ENCODE data around the gene SEL1L. TPM values are rescaled to one million over a fixed set of nuclear protein-coding genes. Genes with fewer than 3 reads are reported as not detected.

SEL1L gene
- total and polyA plus RNA-seq, 2 of the 13 experiments (the other 11 are each of a cell fraction or from before 2014, with no cell fraction given), result 15.3 to 61.0 TPM

GRCh38 chr14:81535396-81536164 lies 1.9 kb upstream of the SEL1L start (continued):
- TF ChIP-seq HOXA3 (CRISPR knock-in tag; IDR thresholded peaks at IDR 0.05) (no peak), KAT8 (CRISPR knock-in tag; IDR thresholded peaks at IDR 0.05) (no peak)

- Histone ChIP-seq H3K27ac (ENCODE audit: extremely low read length, insufficient read depth, low read length) (peak overlapping the region; percentile 72), H3K4me3 (replicated peaks in 1 of 3; ENCODE audit: insufficient read depth in 1 of 3, low read depth in 2 of 3, low read length in 3 of 3) (peak overlapping the region; percentile 57 to 73 (median 72)), H3K9ac (ENCODE audit: insufficient read depth, low read depth, low read length) (peak overlapping the region; percentile 84), H3K79me2 (ENCODE audit: insufficient read depth, low read length) (peaks cover 36% of the 10 kb centered on the region), H2AFZ (ENCODE audit: low read length) (peak overlapping the region; percentile 90), H3K9me3 (ENCODE audit: low read length) (0 out of 2 replicates have a peak, but pooled peaks cover 9% of the 10 kb centered on the region), H3K4me1 (ENCODE audit: insufficient read depth, low read length) (peaks cover 67% of the 10 kb centered on the region), H3K4me2 (ENCODE audit: low read depth, low read length) (peak overlapping the region; percentile 95), H3K36me3 (replicated peaks in 1 of 2; ENCODE audit: control insufficient read depth in 1 of 2, insufficient read depth in 2 of 2, low read length in 2 of 2) (no peaks in the 10 kb centered on the region), H3K27me3 (ENCODE audit: control insufficient read depth in 1 of 2, insufficient read depth in 2 of 2, low read length in 2 of 2) (no peaks in the 10 kb centered on the region; a peak in 1 of 5 replicates), H4K20me1 (ENCODE audit: insufficient read depth, low read length) (no peaks in the 10 kb centered on the region)
- DNase-seq (ENCODE audit: low spot score) (peak; percentile 32), FAIRE-seq (peak; percentile 12), ATAC-seq (no peak)
- BruUV-seq (replicated peaks), result TSS peak; percentile 91
- ChIA-PET POLR2A (interaction anchor here (0.9 to 1.3 kb wide), 2 partner anchors 313 to 316 kb away, joined by 11 to 12 read pairs; partner anchors contain the start of gene GTF2A1), CTCF (ENCODE audit: low intra/inter-chr PET ratio, low total read pairs) (no interaction called here)
- intact Hi-C loops (cut with micrococcal nuclease; ENCODE audit: unreplicated experiment), result loop anchor here (5.0 kb wide), 1 partner anchor 317 kb away; no protein-coding TSS in a partner anchor
- in situ Hi-C loops (cut with HindIII; ENCODE audit: extremely low pct_ligation_motif_present, low pct_unique_long_range_greater_than_20kb), result no loop called here
- WGBS (ENCODE audit: low lambda C conversion rate), result 3% methylated on average over 8 of the region's 8 CpGs
- TF ChIP-seq TEF (CRISPR knock-in tag; IDR thresholded peaks at IDR 0.05) (no peak), ZNF770 (CRISPR knock-in tag; IDR thresholded peaks at IDR 0.05) (no peak), ZSCAN5A (CRISPR knock-in tag; IDR thresholded peaks at IDR 0.05; ENCODE audit: borderline replicate concordance) (0 out of 2 replicates have a peak, but pooled peaks have one; percentile 11), ZNF33A (CRISPR knock-in tag; IDR thresholded peaks at IDR 0.05; ENCODE audit: borderline replicate concordance) (0 out of 2 replicates have a peak, but pooled peaks have one; percentile 45), SSRP1 (CRISPR knock-in tag; IDR thresholded peaks at IDR 0.05) (0 out of 2 replicates have a peak, but pooled peaks have one; percentile 64), ZNF614 (CRISPR knock-in tag; IDR thresholded peaks at IDR 0.05; ENCODE audit: borderline replicate concordance) (0 out of 2 replicates have a peak, but pooled peaks have one; percentile 35), ZMAT3 (CRISPR knock-in tag; conservative IDR thresholded peaks at IDR 0.05) (0 out of 2 replicates have a peak, but pooled peaks have one; percentile 51), ZFX (CRISPR knock-in tag; IDR thresholded peaks at IDR 0.05; ENCODE audit: low read depth) (peak; percentile 72), RBFOX2 (IDR thresholded peaks at IDR 0.05; ENCODE audit: low read depth, low read length) (peak; percentile 51; the same call in 1 of the 2 replicates), ZNF580 (CRISPR knock-in tag; IDR thresholded peaks at IDR 0.05; ENCODE audit: borderline replicate concordance, low read depth) (0 out of 2 replicates have a peak, but pooled peaks have one; percentile 22), PHF8 (CRISPR knock-in tag; IDR thresholded peaks at IDR 0.05) (peak; percentile 43; the same call in 1 of the 2 replicates), TBL1XR1 (IDR thresholded peaks at IDR 0.05; ENCODE audit: borderline replicate concordance, low read length, partially characterized antibody) (no peak), SOX6 (IDR thresholded peaks at IDR 0.05) (no peak), SOX6 (CRISPR knock-in tag; IDR thresholded peaks at IDR 0.05) (peak; percentile 37; the same call in 1 of the 2 replicates), SAP130 (CRISPR knock-in tag; IDR thresholded peaks at IDR 0.05; ENCODE audit: low read depth) (0 out of 2 replicates have a peak, but pooled peaks have one; percentile 34)
Observed at GRCh38 chr14:81534510-81535074, 939 bp upstream of the SEL1L start.
